Mononuclear cell (primary cell): ENCODE data around the gene DIP2B. TPM values are rescaled to one million over a fixed set of nuclear protein-coding genes. Genes with fewer than 3 reads are reported as not detected.

Experiments
- H3K27me3 ChIP-seq: 2 replicates; pipeline ENCODE4 v1.6.0; 2011; ENCODE audit warnings: low read length, control low read depth; ENCODE audit not compliant: insufficient read depth
- H3K4me1 ChIP-seq: 2 replicates; pipeline ENCODE4 v1.5.1; 2011; ENCODE audit warnings: mild to moderate bottlenecking, low read length, control low read depth; ENCODE audit not compliant: insufficient read depth
- H3K4me3 ChIP-seq: 2 replicates; pipeline ENCODE4 v1.5.1; 2011; ENCODE audit warnings: mild to moderate bottlenecking, low read length, moderate library complexity
- H3K9me3 ChIP-seq: 2 replicates; pipeline ENCODE4 v1.5.1; 2011; ENCODE audit warnings: low read depth, mild to moderate bottlenecking, control low read depth, low read length
- total RNA-seq: library from RNA; depleted of rRNA; stranded (reverse); fragments of >200 nt; gene quantifications from one replicate; pipeline ENCODE4 v1.2.3, GENCODE V29; 2012

DIP2B gene
- total RNA-seq, 1 donor = 39.9 TPM

DNA sequence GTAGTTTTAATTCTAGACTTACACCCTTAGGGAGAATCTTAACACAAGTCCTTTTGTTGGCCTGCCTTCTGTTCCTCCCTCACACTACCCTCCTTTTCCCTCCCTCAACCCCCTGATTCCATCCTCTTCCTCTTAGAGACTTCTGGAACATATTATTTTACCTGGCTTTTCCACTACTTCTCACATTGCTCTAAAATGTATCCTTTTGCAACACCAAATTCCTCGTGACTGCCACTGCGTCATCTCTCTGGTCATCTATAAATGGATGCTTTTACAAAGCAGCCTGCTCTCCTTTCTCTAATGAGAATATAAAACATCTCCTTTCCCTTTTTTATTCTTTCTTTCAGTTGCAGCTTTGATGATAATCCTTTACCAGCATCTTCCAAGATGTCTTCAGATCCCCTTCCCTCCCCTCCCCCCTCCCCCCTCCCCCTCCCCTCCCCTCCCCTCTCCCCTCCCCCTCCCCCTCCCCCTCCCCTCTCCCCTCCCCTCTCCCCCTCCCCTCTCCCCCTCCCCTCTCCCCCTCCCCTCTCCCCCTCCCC is 93.6 kb downstream of the DIP2B start:
- Histone ChIP-seq H3K9me3 (no peaks in the 10 kb centered on the region), H3K4me1 (peaks cover 22% of the 10 kb centered on the region), H3K27me3 (no peaks in the 10 kb centered on the region), H3K4me3 (no peak overlapping the region)

DNA sequence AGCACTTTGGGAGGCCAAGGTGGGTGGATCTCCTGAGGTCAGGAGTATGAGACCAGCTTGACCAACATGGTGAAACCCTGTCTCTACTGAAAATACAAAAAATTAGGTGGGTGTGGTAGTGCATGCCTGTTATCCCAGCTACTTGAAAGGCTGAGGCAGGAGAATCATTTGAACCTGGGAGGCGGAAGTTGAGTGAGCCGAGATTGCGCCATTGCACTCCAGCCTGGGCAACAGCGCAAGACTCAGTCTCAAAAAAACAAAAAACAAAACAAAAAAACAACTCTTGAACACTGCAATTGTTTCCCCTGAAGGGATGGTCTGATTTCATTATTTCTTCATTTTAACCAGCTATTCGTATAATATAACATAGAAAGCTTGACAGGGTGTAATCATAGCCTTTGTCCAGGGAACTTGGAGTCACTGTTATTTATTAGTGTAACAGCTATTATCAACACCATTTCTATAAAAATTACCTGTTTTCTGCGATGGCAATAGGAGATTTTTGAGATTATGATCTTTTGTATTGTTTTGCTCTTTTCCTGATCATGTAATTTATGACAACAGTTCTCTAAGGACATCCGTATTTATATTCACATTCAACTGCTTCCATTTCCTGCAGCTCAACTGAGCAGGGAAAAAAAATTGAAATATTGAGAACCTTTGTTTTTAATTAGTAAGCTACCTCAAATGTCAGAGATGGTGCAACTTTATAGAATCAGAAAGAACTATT is 94.7 kb downstream of the DIP2B start:
- no peaks in the 10 kb centered on the region for H3K9me3 ChIP-seq
- no peak overlapping the region for H3K4me3 ChIP-seq
- H3K27me3 ChIP-seq = no peaks in the 10 kb centered on the region
- peaks cover 22% of the 10 kb centered on the region for H3K4me1 ChIP-seq

DNA sequence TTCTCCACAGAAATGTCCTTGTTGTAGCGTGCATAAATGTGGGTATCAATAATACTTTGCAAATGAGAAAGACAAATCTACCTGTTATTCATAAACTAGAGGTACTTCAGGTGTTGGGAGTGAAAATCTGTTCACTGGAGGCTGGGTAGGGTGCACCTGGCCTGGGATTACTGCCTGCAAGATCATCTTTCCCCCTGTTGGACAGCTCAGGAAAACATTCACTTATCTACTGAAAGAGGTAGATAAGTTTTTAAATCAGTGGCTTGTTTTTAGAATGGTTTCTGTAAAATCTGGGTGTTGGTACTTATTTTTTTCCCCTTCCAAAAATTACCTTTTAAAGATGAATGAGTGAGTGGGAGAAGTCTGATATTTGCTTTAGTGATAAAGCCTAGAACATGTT is 95.6 kb downstream of the DIP2B start:
- H3K4me3 ChIP-seq = no peak overlapping the region
- no peaks in the 10 kb centered on the region for H3K9me3 ChIP-seq
- peaks cover 22% of the 10 kb centered on the region for H3K4me1 ChIP-seq
- H3K27me3 ChIP-seq = no peaks in the 10 kb centered on the region

DNA sequence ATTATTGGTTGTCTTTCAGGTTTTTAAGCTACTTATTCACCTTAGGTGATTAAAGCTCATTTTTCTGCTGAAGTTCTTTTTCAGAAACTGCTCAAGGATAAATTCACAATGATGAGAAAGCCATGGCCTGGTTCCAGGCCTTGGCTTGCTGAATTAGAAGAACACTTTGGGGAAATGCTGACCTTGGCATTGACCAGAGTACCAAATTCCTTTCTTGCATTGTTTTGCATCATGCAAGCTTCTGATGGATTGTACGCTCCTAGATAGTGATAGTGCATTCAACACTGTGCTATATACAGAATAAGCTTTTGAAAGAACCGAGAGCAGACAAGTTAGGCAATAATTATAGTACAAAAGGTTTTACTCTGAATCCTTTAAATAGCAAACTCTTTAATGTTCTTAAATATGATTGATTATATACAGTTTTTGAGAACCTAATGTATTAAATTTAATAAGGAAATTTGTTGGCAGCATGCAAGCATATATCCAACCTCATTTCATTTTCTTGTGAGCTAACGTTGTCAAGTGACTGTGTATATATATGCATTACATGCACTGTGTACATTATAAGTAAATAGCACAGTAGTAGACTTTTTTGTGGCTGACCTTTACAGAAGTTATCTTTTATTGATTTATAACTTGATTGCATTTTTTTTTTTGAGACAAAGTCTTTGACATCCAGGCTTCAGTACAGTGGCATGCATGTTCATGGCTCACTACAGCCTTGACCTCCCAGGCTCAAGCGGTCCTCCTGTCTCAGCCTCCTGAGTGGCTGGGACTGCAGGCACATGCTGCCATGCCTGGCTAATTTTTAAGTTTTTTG is 99.2 kb downstream of the DIP2B start:
- Histone ChIP-seq H3K9me3 (no peaks in the 10 kb centered on the region), H3K4me1 (peaks cover 12% of the 10 kb centered on the region), H3K27me3 (no peaks in the 10 kb centered on the region), H3K4me3 (no peak overlapping the region)

DNA sequence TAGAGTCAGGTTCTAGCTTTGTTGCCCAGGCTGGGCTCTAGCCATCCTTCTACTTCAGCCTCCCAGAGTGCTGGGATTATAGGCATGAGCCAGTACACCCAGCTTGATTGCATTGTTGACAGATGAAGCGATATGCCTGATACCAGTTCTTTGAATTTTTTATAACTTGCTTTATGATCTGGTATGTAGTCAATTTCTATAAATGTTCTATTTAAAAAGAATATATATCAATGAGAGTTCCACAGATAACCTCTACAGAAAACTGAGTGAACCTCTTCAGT is 99.8 kb downstream of the DIP2B start:
- Histone ChIP-seq H3K27me3 (no peaks in the 10 kb centered on the region), H3K9me3 (no peaks in the 10 kb centered on the region), H3K4me1 (peaks cover 6% of the 10 kb centered on the region), H3K4me3 (no peak overlapping the region)

DNA sequence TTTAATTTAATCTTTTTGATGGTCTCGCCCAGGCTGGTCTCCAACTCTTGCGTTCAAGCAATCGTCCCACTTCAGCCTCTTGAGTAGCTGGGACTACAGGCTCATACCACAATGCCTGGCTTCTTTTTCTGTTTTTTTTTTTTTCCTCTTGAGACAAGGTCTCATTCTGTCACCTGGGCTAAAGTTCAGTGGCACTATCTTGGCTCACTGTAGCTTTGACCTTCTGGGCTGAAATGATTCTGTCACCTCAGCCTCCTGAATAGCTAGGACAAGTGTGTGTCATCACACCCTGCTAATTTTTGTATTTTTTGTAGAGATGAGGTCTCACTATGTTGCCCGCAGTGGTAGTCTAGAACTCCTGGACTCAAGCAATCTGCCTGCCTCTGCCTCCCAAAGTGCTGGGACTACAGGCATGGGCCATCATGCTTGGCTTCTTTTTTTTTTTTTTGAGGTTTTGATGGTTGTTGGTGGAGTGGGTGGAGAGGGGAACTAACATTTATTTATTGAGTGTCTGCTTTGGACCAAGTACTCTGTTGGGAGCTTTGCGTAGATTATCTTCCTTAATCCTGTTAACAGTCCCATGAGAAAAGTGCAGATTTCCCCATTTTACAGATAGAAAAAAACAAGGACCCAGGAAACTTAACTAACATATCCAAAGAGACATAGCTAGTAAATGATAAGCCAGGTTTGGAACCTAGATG is 102.0 kb downstream of the DIP2B start:
- H3K4me3 ChIP-seq = no peak overlapping the region

DNA sequence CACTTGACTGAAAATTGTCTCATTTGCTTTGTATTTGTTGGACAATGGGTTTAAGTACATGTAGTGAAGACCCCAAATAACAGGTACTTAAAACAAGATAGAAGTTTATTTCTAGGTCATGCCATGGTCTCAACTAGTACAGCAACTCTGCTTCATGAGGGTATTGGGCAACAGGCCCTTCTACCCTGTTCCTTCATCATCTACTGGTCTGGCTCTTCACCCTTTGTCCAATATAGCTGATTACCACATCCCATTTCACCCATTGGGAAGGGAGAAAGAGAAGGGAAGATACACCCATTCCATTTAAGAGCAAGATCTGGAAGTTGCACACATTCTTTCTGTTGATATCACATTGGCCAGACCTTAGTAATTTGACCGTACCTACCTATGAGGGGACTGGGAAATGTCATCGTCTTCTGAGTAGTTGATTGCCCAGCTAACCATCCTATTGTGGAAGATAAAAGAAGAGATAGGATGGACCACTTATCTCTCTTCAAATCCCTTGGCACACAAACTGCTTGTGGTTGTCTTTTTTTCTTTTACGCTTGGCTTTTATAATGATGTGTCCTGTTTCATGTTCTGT is 104.6 kb downstream of the DIP2B start:
- Histone ChIP-seq H3K4me3 (no peak overlapping the region), H3K27me3 (no peaks in the 10 kb centered on the region), H3K9me3 (no peaks in the 10 kb centered on the region), H3K4me1 (peaks cover 8% of the 10 kb centered on the region)

More for the DNA sequence above, 102.0 kb downstream of the DIP2B start:
- Histone ChIP-seq H3K27me3 (no peaks in the 10 kb centered on the region), H3K4me1 (peaks cover 4% of the 10 kb centered on the region), H3K9me3 (no peaks in the 10 kb centered on the region)

DNA sequence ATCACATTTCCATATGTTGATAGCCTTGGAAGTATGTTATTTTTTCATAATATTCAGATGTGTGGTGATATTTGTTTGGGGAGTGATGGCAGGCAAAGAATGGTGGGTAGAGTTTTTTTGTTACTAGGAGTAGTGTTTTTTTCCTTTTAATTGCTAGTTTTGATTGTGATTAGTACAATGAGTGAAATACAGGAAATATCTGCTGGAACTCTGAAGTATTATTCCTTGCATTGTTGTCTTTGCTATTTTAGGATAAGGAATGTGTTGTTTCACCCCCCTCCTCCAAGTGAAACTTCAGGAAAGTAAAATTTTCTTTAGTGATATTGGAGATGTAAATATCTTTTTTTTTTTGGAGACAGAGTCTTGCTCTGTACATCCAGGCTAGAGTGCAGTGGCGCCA is 105.4 kb downstream of the DIP2B start:
- Histone ChIP-seq H3K9me3 (no peaks in the 10 kb centered on the region), H3K27me3 (no peaks in the 10 kb centered on the region), H3K4me1 (peaks cover 8% of the 10 kb centered on the region), H3K4me3 (no peak overlapping the region)

DNA sequence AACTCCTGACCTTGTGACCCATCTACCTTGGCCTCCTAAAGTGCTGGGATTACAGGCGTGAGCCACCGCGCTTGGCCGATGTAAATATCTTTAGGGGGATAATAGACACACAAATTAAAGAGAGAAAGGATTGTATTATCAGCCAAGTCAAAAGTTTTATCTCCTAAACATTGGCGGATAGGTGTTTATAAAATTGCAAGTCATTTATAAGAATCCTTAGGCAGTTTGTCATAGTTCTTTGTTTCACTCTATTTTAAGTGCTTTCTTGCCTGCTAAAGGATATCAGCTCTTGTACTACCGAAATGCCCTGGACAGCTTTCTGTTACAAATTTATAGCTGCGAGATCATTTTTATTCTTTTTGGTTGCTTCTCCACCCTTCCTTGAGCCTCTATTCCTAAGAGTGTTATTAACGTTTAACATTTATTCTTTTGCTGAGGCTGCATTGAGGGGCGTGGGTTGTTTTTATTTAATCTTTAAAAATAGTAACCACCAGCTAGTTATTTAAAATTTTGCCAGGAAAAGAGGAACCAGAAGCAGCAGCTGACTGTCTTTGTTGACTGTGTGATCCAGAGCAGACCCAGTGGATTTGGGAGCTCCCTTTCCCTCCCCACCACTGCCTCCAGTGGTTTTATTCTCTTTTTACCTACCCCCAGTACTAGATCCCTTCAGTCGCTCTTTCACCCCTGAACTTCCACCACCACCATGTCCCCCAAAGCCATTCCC is 106.4 kb downstream of the DIP2B start:
- no peak overlapping the region for H3K4me3 ChIP-seq
- no peaks in the 10 kb centered on the region for H3K27me3 ChIP-seq
- H3K4me1 ChIP-seq = peaks cover 8% of the 10 kb centered on the region
- no peaks in the 10 kb centered on the region for H3K9me3 ChIP-seq

DNA sequence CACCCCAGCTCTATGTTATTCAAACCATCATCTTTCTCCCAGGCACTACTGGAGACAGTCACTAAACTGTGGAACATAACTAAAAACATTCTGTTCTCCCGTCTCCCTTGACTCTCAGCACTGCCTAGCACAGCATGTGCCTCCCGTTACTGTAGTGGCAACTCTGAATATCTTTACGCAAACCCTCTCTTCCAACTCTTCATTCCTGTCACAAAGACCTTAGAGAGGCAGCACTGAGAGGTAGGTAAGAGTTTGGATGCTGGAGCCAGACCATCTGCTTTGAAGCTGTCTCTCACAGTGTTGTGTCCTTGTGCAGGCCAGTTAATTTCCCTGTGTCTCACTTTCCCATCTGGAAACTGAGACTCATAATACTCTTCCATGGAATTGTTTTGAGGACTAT is 108.1 kb downstream of the DIP2B start:
- no peaks in the 10 kb centered on the region for H3K9me3 ChIP-seq
- H3K4me1 ChIP-seq = peaks cover 3% of the 10 kb centered on the region
- no peak overlapping the region for H3K4me3 ChIP-seq

DNA sequence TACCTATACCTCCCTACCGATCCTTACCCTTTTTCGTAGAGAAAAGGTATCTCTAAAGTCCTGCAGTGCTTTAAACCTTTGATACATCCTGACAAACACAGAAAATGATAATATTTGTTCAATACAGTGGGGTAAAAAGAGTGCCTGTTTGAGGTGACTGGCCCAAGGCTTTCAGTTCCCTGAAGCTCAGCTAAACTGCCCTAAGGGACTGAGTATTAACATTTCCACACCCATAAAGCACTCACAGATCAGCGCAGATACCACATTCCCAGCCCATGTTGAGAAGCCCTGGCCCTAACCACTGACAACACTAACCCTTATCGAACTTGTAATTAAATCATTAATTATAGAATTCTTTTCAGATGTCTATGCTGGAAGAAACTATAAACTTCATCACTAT is 108.7 kb downstream of the DIP2B start:
- Histone ChIP-seq H3K27me3 (no peaks in the 10 kb centered on the region), H3K4me3 (no peak overlapping the region), H3K9me3 (no peaks in the 10 kb centered on the region), H3K4me1 (peaks cover 3% of the 10 kb centered on the region)

More for the DNA sequence above, 108.1 kb downstream of the DIP2B start:
- no peaks in the 10 kb centered on the region for H3K27me3 ChIP-seq

DNA sequence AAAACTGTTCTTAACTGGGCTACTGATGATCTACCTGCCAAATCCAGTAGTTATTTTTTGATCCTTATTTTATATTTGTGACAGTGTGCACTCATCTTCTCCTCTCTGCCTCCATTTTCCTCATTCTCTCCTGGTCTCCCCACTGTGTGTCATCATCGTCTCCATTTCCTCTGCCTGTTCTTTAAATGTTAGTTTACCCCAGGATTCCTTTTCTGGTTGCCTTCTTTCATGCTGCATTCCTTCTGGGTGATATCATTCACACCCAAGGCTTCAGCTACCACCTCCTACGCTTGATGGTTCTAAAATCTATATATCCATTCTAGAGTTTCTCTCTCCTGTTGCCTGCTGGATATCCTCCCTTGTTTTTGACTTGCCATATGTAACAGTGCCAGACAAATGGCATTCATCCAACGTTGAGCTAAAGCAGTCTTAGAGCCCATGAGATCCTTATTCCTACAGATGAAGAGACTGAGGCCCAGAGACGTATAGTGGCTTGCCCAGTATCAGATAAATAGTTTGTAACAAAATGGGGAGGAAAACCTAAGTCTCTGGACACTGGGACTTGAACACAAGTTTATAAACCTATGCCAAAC is 109.5 kb downstream of the DIP2B start:
- Histone ChIP-seq H3K4me1 (peaks cover 3% of the 10 kb centered on the region), H3K27me3 (no peaks in the 10 kb centered on the region), H3K4me3 (no peak overlapping the region), H3K9me3 (no peaks in the 10 kb centered on the region)

DNA sequence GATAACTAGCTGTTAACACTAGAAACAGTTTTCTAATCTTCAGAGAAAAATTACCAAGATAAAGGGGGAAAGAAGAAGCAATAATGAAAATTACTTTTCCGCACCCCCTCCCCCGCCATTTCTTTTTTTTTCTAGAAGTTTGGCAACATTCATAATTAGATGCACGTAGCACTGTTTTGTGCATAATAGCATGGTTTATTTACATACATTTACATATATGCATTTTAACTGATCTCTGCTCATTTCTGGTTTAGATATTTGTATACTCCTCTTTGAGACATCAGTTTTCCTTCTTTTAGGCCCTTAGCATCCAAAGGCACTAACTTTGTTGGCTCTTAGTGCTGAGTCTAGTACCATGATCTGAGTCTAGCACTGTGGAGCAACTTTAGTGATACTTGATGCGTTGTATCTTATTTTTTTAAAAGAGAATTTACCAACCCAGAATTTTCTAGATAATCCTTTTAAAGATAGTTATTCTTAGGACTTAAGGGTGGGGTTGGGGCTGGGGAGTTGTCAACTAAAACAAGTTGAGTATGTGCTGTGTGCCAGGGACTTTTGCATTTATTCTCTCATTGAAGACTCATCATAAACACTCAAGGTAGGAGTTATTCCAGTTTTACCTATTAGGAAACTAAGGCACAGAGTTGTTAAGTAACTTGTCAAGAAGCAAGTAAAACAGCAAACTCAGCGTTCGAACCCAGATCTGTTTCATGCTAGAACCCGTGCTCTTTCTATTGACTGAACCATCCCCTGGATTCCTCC is 110.5 kb downstream of the DIP2B start:
- Histone ChIP-seq H3K4me1 (peaks cover 10% of the 10 kb centered on the region), H3K4me3 (no peak overlapping the region), H3K9me3 (no peaks in the 10 kb centered on the region), H3K27me3 (no peaks in the 10 kb centered on the region)
